CD4-positive, alpha-beta T cell treated with Interleukin-10 for 1 hour (primary cell): ENCODE data around the gene LAMP5.

Source experiments
- DNase-seq: peaks from one replicate; pipeline ENCODE4 v3.0.0-alpha.2; 2020

Gene LAMP5

GRCh38 chr20:9501473-9501872 is 12.9 kb upstream of the LAMP5 start:
- DNase-seq = no peak

GRCh38 chr20:9503526-9504245 is 10.7 kb upstream of the LAMP5 start:
- DNase-seq = no peak

- no peak for DNase-seq
These were observed 8.0 kb upstream of the LAMP5 start for GRCh38 chr20:9506280-9506821.

GRCh38 chr20:9506964-9507369 is 7.4 kb upstream of the LAMP5 start:
- DNase-seq = no peak

GRCh38 chr20:9507544-9508239 is 6.7 kb upstream of the LAMP5 start:
- no peak for DNase-seq

GRCh38 chr20:9508240-9508661 is 6.1 kb upstream of the LAMP5 start:
- DNase-seq = no peak

- DNase-seq = no peak
These were observed 5.7 kb upstream of the LAMP5 start for GRCh38 chr20:9508696-9509178.

GRCh38 chr20:9509246-9509645 is 5.1 kb upstream of the LAMP5 start:
- no peak for DNase-seq

GRCh38 chr20:9510911-9511310 is 3.5 kb upstream of the LAMP5 start:
- DNase-seq = no peak

- no peak for DNase-seq
These were observed 324 bp upstream of the LAMP5 start for GRCh38 chr20:9514072-9514460.

- DNase-seq = no peak
These were observed 810 bp downstream of the LAMP5 start for GRCh38 chr20:9515214-9515585.

GRCh38 chr20:9515741-9516233 is 1.4 kb downstream of the LAMP5 start:
- no peak for DNase-seq

GRCh38 chr20:9516234-9516871 is 2.0 kb downstream of the LAMP5 start:
- DNase-seq = no peak

GRCh38 chr20:9517297-9518162 is 3.1 kb downstream of the LAMP5 start:
- DNase-seq = no peak

GRCh38 chr20:9518576-9519175 is 4.3 kb downstream of the LAMP5 start:
- no peak for DNase-seq

- DNase-seq = no peak
These were observed 5.7 kb downstream of the LAMP5 start for GRCh38 chr20:9520086-9520485.

GRCh38 chr20:9523636-9524035 is 9.2 kb downstream of the LAMP5 start:
- no peak for DNase-seq

- no peak for DNase-seq
These were observed 17.2 kb downstream of the LAMP5 start for GRCh38 chr20:9531581-9531980.

GRCh38 chr20:9532069-9532838 is 17.9 kb downstream of the LAMP5 start:
- no peak for DNase-seq

- no peak for DNase-seq
These were observed 19.6 kb downstream of the LAMP5 start for GRCh38 chr20:9534025-9534424.

GRCh38 chr20:9535449-9535848 is 21.1 kb downstream of the LAMP5 start:
- no peak for DNase-seq
